CD4-positive, alpha-beta T cell (primary cell): Measurements from ENCODE around the gene ALDH8A1. TPM values are rescaled to one million over a fixed set of nuclear protein-coding genes. Genes with fewer than 3 reads are reported as not detected.

Experiments
- ATAC-seq: fragments of 200-7000 bp; cut with Tn5 transposase; one replicate; pipeline ENCODE4 v1.10.0; 2022; ENCODE audit warnings: mild to moderate bottlenecking; ENCODE audit not compliant: poor library complexity
- CTCF ChIA-PET: fragments of 350-600 bp; sonication (Branson Sonifier 250); formaldehyde crosslinking; loops from one replicate; lab custom pipeline; 2021; ENCODE audit warnings: antibody characterized with exemption, inconsistent platforms; lab: Charles Lee
- POLR2A ChIA-PET: fragments of 350-600 bp; sonication (Branson Sonifier 250); formaldehyde crosslinking; loops from one replicate; lab custom pipeline; 2021; ENCODE audit warnings: antibody characterized with exemption, inconsistent platforms; lab: Charles Lee
- DNase-seq, 14 experiments: peaks; one replicate each; pipeline ENCODE4 v3.0.0-alpha.2; 2013 to 2020; ENCODE audit warnings: mixed read lengths in 2 of 14
- H3K27ac ChIP-seq, 2 donors: one replicate each; pipeline versions ENCODE4 v1.5.1 to v1.7.0; 2013; ENCODE audit warnings: low read length in 2 of 2, low read depth in 1 of 2, mild to moderate bottlenecking in 1 of 2
- H3K27me3 ChIP-seq, 2 experiments: 1 replicate in 1 of 2; 2 replicates in 1 of 2; pipeline versions ENCODE4 v1.6.1 to v1.7.0; 2013; ENCODE audit warnings: low read length in 2 of 2, control low read depth in 1 of 2, mild to moderate bottlenecking in 1 of 2, moderate library complexity in 1 of 2; ENCODE audit not compliant: insufficient read depth in 2 of 2, control insufficient read depth in 1 of 2
- H3K36me3 ChIP-seq: one replicate; pipeline ENCODE4 v1.6.1; 2013; ENCODE audit warnings: low read length, control low read depth; ENCODE audit not compliant: insufficient read depth
- H3K4me1 ChIP-seq: one replicate; pipeline ENCODE4 v1.6.1; 2013; ENCODE audit warnings: low read length, control low read depth; ENCODE audit not compliant: insufficient read depth
- H3K4me3 ChIP-seq: one replicate; pipeline ENCODE4 v1.5.1; 2013; ENCODE audit warnings: mild to moderate bottlenecking, low read length, moderate library complexity
- H3K9me3 ChIP-seq, 2 experiments: 1 replicate in 1 of 2; 2 replicates in 1 of 2; pipeline versions ENCODE4 v1.6.1 to v1.7.0; 2013; ENCODE audit warnings: low read length in 2 of 2, mild to moderate bottlenecking in 2 of 2, control low read depth in 1 of 2, moderate library complexity in 1 of 2; ENCODE audit not compliant: control insufficient read depth in 1 of 2, insufficient read depth in 1 of 2
- H3K27ac Mint-ChIP-seq: one replicate; pipeline ENCODE4 v1.8.0; 2020; ENCODE audit warnings: mixed read lengths
- H3K27me3 Mint-ChIP-seq: one replicate; pipeline ENCODE4 v1.8.0; 2021; ENCODE audit warnings: mixed read lengths
- H3K36me3 Mint-ChIP-seq: one replicate; pipeline ENCODE4 v1.8.0; 2021; ENCODE audit warnings: low read depth, mixed read lengths
- H3K4me1 Mint-ChIP-seq: one replicate; pipeline ENCODE4 v1.8.0; 2021; ENCODE audit warnings: low read depth, mixed read lengths
- H3K4me3 Mint-ChIP-seq: one replicate; pipeline ENCODE4 v1.8.0; 2020; ENCODE audit warnings: mild to moderate bottlenecking, mixed read lengths
- H3K9me3 Mint-ChIP-seq: one replicate; pipeline ENCODE4 v1.8.0; 2020; ENCODE audit warnings: mixed read lengths
- CTCF ChIP-seq: fragments of 200-600 bp; IDR thresholded peaks from one replicate; pipeline ENCODE4 v1.8.0; 2022; ENCODE audit warnings: antibody characterized with exemption, mild to moderate bottlenecking
- intact Hi-C, 2 experiments: fragments of 100-400 bp; cut with DNase I in 1 of 2; cut with micrococcal nuclease in 1 of 2; formaldehyde crosslinking; loops; one replicate each; pipeline versions ENCODE4 v1.15.1 to v1.9.0; 2023 to 2025; cut with DNase I, micrococcal nuclease
- total RNA-seq, 174 experiments: library from RNA in 2 of 174; stranded (reverse) in 2 of 174; gene quantifications; one replicate each; pipeline ENCODE4 v1.2.3 and lab custom pipeline; 2021 to 2026

ALDH8A1 gene
- total RNA-seq, 2 experiments from 2014 or later = 1.4 to 1.6 TPM

- ATAC-seq = no peak
- Histone ChIP-seq H3K27ac (no peak overlapping the region), H3K9me3 (no peaks in the 10 kb centered on the region), H3K27me3 (no peaks in the 10 kb centered on the region), H3K4me1 (no peaks in the 10 kb centered on the region), H3K36me3 (peaks cover 46% of the 10 kb centered on the region), H3K4me3 (no peak overlapping the region)
- no peak for TF ChIP-seq CTCF
- H3K27me3 Mint-ChIP-seq = no peaks in the 10 kb centered on the region
- H3K27ac Mint-ChIP-seq = no peak overlapping the region
- no peak for DNase-seq
- peaks cover 84% of the 10 kb centered on the region for H3K36me3 Mint-ChIP-seq
- no peaks in the 10 kb centered on the region for H3K4me1 Mint-ChIP-seq
- ChIA-PET POLR2A (no interaction called here), CTCF (no interaction called here)
- H3K9me3 Mint-ChIP-seq = no peaks in the 10 kb centered on the region
- H3K4me3 Mint-ChIP-seq = no peak overlapping the region
- intact Hi-C loops = no loop called here
Observed at GRCh38 chr6:134962421-134962820, 12.5 kb upstream of the ALDH8A1 start.

- Mint-ChIP-seq H3K4me1 (no peaks in the 10 kb centered on the region), H3K27ac (no peak overlapping the region), H3K9me3 (no peaks in the 10 kb centered on the region), H3K4me3 (no peak overlapping the region), H3K36me3 (peaks cover 74% of the 10 kb centered on the region), H3K27me3 (no peaks in the 10 kb centered on the region)
- Histone ChIP-seq H3K27me3 (no peaks in the 10 kb centered on the region), H3K9me3 (no peaks in the 10 kb centered on the region), H3K36me3 (peaks cover 39% of the 10 kb centered on the region), H3K4me1 (no peaks in the 10 kb centered on the region), H3K4me3 (no peak overlapping the region), H3K27ac (no peak overlapping the region)
- DNase-seq (no peak), ATAC-seq (no peak)
- POLR2A ChIA-PET = no interaction called here
- no peak for TF ChIP-seq CTCF
- intact Hi-C loops = no loop called here
- CTCF ChIA-PET = interaction anchor here (1.5 kb wide), 1 partner anchor 222 kb away, joined by 3 read pairs; no protein-coding TSS in a partner anchor
Observed at GRCh38 chr6:134961366-134961765, 11.5 kb upstream of the ALDH8A1 start.

GRCh38 chr6:134959603-134960002, 9.7 kb upstream of the ALDH8A1 start:
- H3K4me3 ChIP-seq = no peak overlapping the region
- Mint-ChIP-seq H3K27me3 (no peaks in the 10 kb centered on the region), H3K27ac (no peak overlapping the region), H3K36me3 (peaks cover 59% of the 10 kb centered on the region), H3K4me1 (no peaks in the 10 kb centered on the region), H3K9me3 (no peaks in the 10 kb centered on the region), H3K4me3 (no peak overlapping the region)
- ATAC-seq (no peak), DNase-seq (no peak)
- H3K9me3 ChIP-seq = no peaks in the 10 kb centered on the region
- intact Hi-C loops = no loop called here
- CTCF ChIA-PET = interaction anchor here (1.3 kb wide), 1 partner anchor 19 kb away, joined by 3 read pairs; no protein-coding TSS in a partner anchor
- H3K27ac ChIP-seq = no peak overlapping the region
- POLR2A ChIA-PET = no interaction called here
- H3K27me3 ChIP-seq = no peaks in the 10 kb centered on the region
- TF ChIP-seq CTCF = no peak
- peaks cover 22% of the 10 kb centered on the region for H3K36me3 ChIP-seq
- H3K4me1 ChIP-seq = no peaks in the 10 kb centered on the region
